ENCODE results near the gene SRSF9. TPM values are rescaled to one million over a fixed set of nuclear protein-coding genes. Genes with fewer than 3 reads are reported as not detected.

The SRSF9 gene
- polyA plus RNA-seq, 1 donor from 2014 or later: 289 TPM

DNA sequence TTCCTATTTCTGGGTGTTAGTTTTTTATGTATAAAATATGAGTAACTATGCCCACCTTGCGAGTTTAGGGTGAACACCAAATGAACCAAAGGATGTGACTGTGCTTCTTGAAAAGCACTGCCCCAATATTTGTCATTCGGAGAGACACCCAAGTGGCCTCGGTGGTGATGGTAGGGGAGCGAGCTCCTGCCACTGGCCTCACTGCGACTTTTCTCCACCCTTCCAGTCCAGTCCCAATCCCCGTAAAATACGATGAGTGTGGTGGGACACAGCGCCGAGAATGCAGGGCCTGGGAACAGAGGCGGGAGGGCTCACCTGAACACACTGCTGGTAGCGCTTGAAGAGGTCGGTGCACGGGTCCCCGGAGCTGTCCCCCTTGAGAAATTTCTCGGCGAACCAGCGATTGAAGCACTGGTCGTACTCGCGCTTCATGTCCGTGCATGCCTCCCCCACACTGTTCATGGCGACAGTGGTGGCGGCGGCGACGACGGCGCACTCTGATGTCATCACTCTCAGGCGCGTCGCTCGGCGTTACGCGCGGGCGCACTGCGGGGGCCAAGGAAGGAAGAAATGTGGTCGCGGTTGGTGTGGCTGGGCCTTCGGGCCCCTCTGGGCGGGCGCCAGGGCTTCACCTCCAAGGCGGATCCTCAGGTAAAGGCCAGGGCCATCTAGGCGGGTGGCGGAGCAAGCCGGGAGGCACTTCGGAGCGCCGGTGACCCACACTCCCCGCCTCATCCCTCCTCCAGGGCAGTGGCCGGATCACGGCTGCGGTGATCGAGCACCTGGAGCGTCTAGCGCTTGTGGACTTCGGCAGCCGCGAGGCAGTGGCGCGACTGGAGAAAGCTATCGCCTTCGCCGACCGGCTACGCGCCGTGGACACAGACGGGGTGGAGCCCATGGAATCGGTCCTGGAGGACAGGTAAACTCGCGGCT, 23.4 kb downstream of the SRSF9 start, which contains the start of the genes GATC and TRIAP1:
Gene GATC, plus strand, starts transcription at position 534 of the 933 bp plus-strand sequence. Its CDS starts 37 bp downstream, at position 571.
Gene TRIAP1, minus strand, starts transcription at position 474 of the 933 bp plus-strand sequence. Its CDS starts 12 bp downstream, at position 462.
- Histone ChIP-seq H3K9me3 (ENCODE audit: low read length) (no peaks in the 10 kb centered on the region), H3K36me3 (ENCODE audit: insufficient read depth, low read length) (no peaks in the 10 kb centered on the region), H3F3A (ENCODE audit: insufficient read depth, low read length, poor library complexity, severe bottlenecking) (no peaks in the 10 kb centered on the region), H3K4me2 (ENCODE audit: low read length) (peak within 1 kb of the TSS; percentile 85), H3K79me2 (replicated peaks; ENCODE audit: insufficient read depth, low read length) (peaks cover 45% of the 10 kb centered on the region), H3K9me2 (ENCODE audit: insufficient read depth, low read length) (no peaks in the 10 kb centered on the region), H3K4me3 (ENCODE audit: low read length) (peak within 1 kb of the TSS; percentile 100), H3K27ac (ENCODE audit: low read length) (peak within 1 kb of the TSS; percentile 76), H4K20me1 (ENCODE audit: insufficient read depth) (no peaks in the 10 kb centered on the region), H2AFZ (ENCODE audit: low read depth, low read length) (peak within 1 kb of the TSS; percentile 95), H3K9ac (ENCODE audit: low read length) (peak within 1 kb of the TSS; percentile 93), H3K27me3 (ENCODE audit: insufficient read depth, low read depth, low read length) (no peaks in the 10 kb centered on the region)
- TF ChIP-seq TAF1 (IDR thresholded peaks at IDR 0.05; ENCODE audit: low read depth) (no peak), EZH2 (IDR thresholded peaks at IDR 0.05; ENCODE audit: borderline replicate concordance, insufficient read depth, low read length, poor library complexity, severe bottlenecking) (no peak), MXI1 (conservative IDR thresholded peaks at IDR 0.05; ENCODE audit: poor library complexity, severe bottlenecking) (peak; percentile 98), SMC3 (conservative IDR thresholded peaks at IDR 0.05; ENCODE audit: poor library complexity) (peak; percentile 53), EP300 (conservative IDR thresholded peaks at IDR 0.05; ENCODE audit: poor library complexity, severe bottlenecking) (peak; percentile 71), RAD21 (conservative IDR thresholded peaks at IDR 0.05) (peak; percentile 41), REST (IDR thresholded peaks at IDR 0.05; ENCODE audit: borderline replicate concordance) (peak; percentile 48), CTCF (IDR thresholded peaks at IDR 0.05; ENCODE audit: poor library complexity, severe bottlenecking) (peak; percentile 21), POLR2AphosphoS5 (IDR thresholded peaks at IDR 0.05) (peak; percentile 95)

DNA sequence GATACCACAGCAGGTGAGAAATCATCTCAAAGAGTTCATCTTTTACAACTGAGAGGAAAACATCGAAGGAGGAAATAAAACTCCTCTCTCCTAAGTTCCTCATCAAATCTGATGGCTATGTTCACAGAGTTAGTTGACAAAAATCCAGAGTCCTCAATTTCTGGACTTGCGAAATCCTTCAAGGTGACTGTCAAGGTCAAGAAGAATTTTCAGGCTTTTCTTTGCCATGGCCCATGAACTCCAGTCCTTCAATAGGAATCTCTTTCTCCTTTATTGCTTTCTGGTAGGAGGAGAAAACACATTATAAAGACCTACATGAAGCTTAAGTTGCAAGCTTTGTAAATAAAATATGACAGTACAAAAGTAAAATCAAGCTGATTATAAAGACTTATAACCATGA, 24.9 kb downstream of the SRSF9 start:
- TF ChIP-seq TAF1 (IDR thresholded peaks at IDR 0.05; ENCODE audit: low read depth) (no peak), MXI1 (conservative IDR thresholded peaks at IDR 0.05; ENCODE audit: poor library complexity, severe bottlenecking) (no peak), RAD21 (conservative IDR thresholded peaks at IDR 0.05) (no peak), REST (IDR thresholded peaks at IDR 0.05; ENCODE audit: borderline replicate concordance) (no peak), CTCF (IDR thresholded peaks at IDR 0.05; ENCODE audit: poor library complexity, severe bottlenecking) (no peak), EZH2 (IDR thresholded peaks at IDR 0.05; ENCODE audit: borderline replicate concordance, insufficient read depth, low read length, poor library complexity, severe bottlenecking) (no peak), EP300 (conservative IDR thresholded peaks at IDR 0.05; ENCODE audit: poor library complexity, severe bottlenecking) (no peak), SMC3 (conservative IDR thresholded peaks at IDR 0.05; ENCODE audit: poor library complexity) (no peak), POLR2AphosphoS5 (IDR thresholded peaks at IDR 0.05) (no peak)
- Histone ChIP-seq H3K27ac (ENCODE audit: low read length) (no peak overlapping the region), H3K9me3 (ENCODE audit: low read length) (no peaks in the 10 kb centered on the region), H3K9ac (ENCODE audit: low read length) (peak overlapping the region; percentile 93), H2AFZ (ENCODE audit: low read depth, low read length) (no peak overlapping the region), H3K36me3 (ENCODE audit: insufficient read depth, low read length) (no peaks in the 10 kb centered on the region), H3K79me2 (replicated peaks; ENCODE audit: insufficient read depth, low read length) (peaks cover 44% of the 10 kb centered on the region), H3K27me3 (ENCODE audit: insufficient read depth, low read depth, low read length) (no peaks in the 10 kb centered on the region), H4K20me1 (ENCODE audit: insufficient read depth) (no peaks in the 10 kb centered on the region), H3F3A (ENCODE audit: insufficient read depth, low read length, poor library complexity, severe bottlenecking) (no peaks in the 10 kb centered on the region), H3K4me3 (ENCODE audit: low read length) (peak overlapping the region; percentile 100), H3K9me2 (ENCODE audit: insufficient read depth, low read length) (no peaks in the 10 kb centered on the region), H3K4me2 (ENCODE audit: low read length) (no peak overlapping the region)
